ENCODE results near the gene NECAB3. TPM values are rescaled to one million over a fixed set of nuclear protein-coding genes. Genes with fewer than 3 reads are reported as not detected.

The NECAB3 gene
- total RNA-seq, 1 donor from 2014 or later: 58.6 TPM

GRCh38 chr20:33676121-33676520, 1.9 kb upstream of the NECAB3 start:
- no peak for DNase-seq (ENCODE audit: low spot score in 2 of 2, unreplicated experiment in 2 of 2)
- Mint-ChIP-seq H3K36me3 (peaks cover 7% of the 10 kb centered on the region), H3K4me1 (peaks cover 35% of the 10 kb centered on the region), H3K27ac (peak overlapping the region; percentile 79), H3K9me3 (no peaks in the 10 kb centered on the region), H3K27me3 (ENCODE audit: low read depth) (no peaks in the 10 kb centered on the region), H3K4me3 (peak overlapping the region; percentile 34)
- no peak for TF ChIP-seq CTCF (IDR thresholded peaks at IDR 0.05; ENCODE audit: unreplicated experiment)

DNA sequence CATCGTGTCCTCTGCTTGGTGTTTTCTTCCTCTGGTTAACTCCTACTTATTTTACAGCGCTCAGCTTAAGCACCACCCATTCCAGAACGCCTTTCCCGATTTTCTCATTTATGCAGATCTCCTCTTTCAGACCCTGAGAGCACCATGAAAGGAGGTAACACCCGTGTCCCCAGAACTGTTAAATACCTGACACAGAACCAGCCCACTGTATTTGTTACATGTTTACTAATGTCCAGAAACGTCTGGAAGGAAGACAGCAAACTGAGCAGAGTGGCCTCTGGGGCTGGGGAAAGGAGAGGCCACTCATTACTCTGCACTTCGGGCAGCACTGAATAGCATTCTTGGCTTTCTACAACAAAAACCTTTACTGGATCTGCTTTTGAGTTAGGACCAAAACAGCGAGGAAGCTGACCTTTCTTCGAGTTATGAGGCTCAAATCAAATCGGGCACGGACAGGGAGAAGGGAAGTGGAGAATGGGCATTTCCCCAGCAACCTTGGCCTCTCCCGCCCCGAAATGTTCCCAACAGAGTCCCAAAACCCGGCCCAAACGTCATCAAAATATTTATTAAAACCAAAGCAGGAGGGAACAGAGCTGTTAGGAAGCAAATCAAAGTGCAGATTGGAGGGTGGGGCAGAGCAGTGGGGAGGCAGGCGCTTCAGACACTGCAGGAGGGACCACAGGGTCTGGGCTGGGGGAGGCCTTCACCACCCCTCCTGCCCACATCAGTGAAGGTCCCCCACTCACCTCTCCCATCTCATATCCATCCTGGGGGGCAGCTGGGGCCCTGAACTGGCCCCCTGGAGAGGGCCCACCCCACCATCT, 1.1 kb upstream of the NECAB3 start:
- H3K4me3 Mint-ChIP-seq: peak overlapping the region; percentile 66
- peak overlapping the region; percentile 82 for H3K27ac Mint-ChIP-seq
- H3K36me3 Mint-ChIP-seq: peaks cover 9% of the 10 kb centered on the region
- H3K27me3 Mint-ChIP-seq (ENCODE audit: low read depth): no peaks in the 10 kb centered on the region
- no peak for DNase-seq (ENCODE audit: low spot score in 2 of 2, unreplicated experiment in 2 of 2)
- no peak for TF ChIP-seq CTCF (IDR thresholded peaks at IDR 0.05; ENCODE audit: unreplicated experiment)
- peaks cover 35% of the 10 kb centered on the region for H3K4me1 Mint-ChIP-seq
- no peaks in the 10 kb centered on the region for H3K9me3 Mint-ChIP-seq

DNA sequence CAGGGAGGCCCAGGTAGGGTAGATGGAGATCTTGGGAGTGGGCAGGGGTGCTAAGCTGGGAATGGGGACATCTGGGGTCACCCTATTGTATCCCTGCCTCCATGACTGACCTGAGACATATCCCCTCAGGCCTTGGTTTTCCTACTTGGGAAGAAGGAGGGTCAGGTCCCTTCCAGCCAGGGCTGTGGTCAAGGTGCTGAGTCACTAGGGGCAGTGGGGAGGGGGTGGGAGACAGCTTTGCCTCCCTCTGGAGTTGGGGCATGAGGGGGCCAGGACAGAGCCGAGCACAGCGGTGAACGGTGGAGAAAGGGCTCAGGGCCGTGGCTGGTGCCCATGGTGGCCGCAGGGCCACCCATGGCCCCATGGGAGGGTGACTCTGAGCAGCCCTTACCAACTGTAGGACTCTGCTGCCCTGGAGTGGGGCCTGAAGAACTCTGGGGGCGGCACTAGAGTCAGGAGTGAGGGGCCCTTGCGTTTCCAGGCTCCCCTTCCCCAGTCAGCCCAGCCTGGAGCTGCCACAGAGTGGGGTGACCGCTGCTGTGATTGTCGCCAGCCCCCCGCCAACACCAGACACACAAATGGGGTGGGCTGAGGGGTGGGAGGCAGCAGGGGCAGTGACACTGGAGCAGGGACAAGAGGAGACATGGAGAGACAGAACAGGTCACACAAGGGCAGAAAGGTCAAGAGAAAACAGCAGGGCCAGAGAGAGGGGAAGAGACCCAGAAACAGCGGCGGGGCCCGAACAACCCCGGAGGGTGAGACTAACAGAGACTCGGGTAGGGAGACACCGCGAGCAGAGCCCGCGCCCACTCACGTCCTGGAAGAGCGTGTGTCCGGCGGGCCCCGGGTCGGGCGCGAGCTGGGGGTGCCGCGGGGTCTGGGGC, 576 bp downstream of the NECAB3 start:
- Mint-ChIP-seq H3K4me1 (peaks cover 35% of the 10 kb centered on the region), H3K4me3 (peak overlapping the region; percentile 79), H3K36me3 (peaks cover 12% of the 10 kb centered on the region), H3K9me3 (no peaks in the 10 kb centered on the region), H3K27me3 (ENCODE audit: low read depth) (no peaks in the 10 kb centered on the region), H3K27ac (peak overlapping the region; percentile 59)
- TF ChIP-seq CTCF (IDR thresholded peaks at IDR 0.05; ENCODE audit: unreplicated experiment): no peak
- no peak for DNase-seq (ENCODE audit: low spot score in 2 of 2, unreplicated experiment in 2 of 2)

DNA sequence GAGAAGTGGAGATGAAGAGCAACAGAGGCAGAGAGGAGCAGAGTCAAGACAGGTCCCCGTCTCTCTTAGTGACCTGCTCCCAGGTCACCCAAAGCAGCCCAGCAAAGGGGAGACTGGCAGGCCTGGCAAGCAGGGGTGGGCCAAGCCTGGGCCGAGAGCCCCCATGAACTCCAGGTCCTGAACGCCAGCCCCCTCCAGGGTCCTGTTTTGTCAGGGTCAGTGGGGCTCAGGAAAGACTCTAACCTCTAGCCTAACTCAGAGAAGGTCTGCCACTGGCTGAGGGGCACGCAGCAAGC, 1.2 kb downstream of the NECAB3 start:
- no peak for TF ChIP-seq CTCF (IDR thresholded peaks at IDR 0.05; ENCODE audit: unreplicated experiment)
- H3K4me3 Mint-ChIP-seq: peak overlapping the region; percentile 79
- peak overlapping the region; percentile 85 for H3K27ac Mint-ChIP-seq
- H3K36me3 Mint-ChIP-seq: peaks cover 15% of the 10 kb centered on the region
- no peaks in the 10 kb centered on the region for H3K27me3 Mint-ChIP-seq (ENCODE audit: low read depth)
- no peaks in the 10 kb centered on the region for H3K9me3 Mint-ChIP-seq
- no peak for DNase-seq (ENCODE audit: low spot score in 2 of 2, unreplicated experiment in 2 of 2)
- H3K4me1 Mint-ChIP-seq: peaks cover 35% of the 10 kb centered on the region

DNA sequence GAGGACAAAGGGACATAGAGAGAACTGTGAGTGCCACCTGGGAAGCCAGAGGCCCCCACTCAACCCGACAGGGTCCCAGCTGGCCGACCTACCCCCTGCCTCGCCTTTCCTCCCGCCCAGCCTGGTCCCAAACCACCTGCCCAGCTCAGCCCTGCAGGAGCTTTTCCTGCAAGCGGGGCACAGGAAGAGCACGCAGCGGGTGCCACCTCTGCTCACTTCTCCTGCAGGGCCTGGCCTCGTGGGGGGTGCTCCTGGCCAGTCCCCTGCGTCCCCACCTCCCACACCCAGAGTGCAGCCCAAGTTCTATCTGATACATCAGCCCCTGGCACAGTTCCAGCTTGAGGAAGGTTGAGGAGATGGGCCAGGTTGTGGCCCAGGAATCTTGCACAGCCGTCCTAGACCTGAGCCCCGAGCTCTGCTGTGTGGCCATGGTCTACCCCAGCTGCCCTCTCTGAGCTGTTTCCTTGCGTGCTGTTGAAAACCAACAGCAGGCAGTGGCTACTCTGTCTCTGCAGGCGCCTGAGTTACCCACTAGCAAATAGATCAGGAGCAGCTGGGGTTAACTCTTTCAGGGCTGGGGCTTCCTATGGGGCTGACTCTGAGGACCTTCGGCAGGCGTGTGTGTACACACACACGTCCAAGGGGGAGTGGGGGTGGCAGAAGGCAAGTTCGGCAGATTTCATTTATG, 1.7 kb downstream of the NECAB3 start:
- Mint-ChIP-seq H3K27ac (peak overlapping the region; percentile 85), H3K4me3 (peak overlapping the region; percentile 79), H3K36me3 (peaks cover 13% of the 10 kb centered on the region), H3K4me1 (peaks cover 35% of the 10 kb centered on the region), H3K27me3 (ENCODE audit: low read depth) (no peaks in the 10 kb centered on the region), H3K9me3 (no peaks in the 10 kb centered on the region)
- no peak for TF ChIP-seq CTCF (IDR thresholded peaks at IDR 0.05; ENCODE audit: unreplicated experiment)
- DNase-seq (ENCODE audit: low spot score in 2 of 2, unreplicated experiment in 2 of 2): no peak
